Measurements from ENCODE around the gene PLEKHO2. TPM values are rescaled to one million over a fixed set of nuclear protein-coding genes. Genes with fewer than 3 reads are reported as not detected.

Gene PLEKHO2
- total and polyA plus RNA-seq, 2 experiments from 2014 or later, result 30.7 to 35.3 TPM

DNA sequence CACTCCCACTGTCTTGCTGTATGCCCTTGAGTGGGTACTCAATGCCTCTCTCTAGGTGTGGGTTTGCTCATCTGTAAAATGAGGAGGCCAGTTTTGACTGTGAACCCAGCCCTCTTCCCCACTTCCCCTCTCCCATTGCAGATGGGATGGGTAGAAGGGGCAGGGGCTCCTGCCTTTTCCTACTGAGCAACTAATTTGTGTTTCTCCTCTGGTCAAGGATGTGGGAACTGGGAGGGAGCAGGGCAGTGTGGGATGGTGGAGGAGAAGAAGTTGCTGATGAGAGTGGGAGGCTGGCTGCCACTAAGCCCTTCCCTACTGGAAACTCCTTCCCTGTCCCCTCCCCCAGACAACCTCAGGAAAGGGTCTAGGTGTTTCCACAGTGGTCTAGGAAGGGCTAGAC lies 49.8 kb downstream of the PLEKHO2 start:
- in situ Hi-C loops (cut with MboI), result no loop called here
- no peak for DNase-seq

DNA sequence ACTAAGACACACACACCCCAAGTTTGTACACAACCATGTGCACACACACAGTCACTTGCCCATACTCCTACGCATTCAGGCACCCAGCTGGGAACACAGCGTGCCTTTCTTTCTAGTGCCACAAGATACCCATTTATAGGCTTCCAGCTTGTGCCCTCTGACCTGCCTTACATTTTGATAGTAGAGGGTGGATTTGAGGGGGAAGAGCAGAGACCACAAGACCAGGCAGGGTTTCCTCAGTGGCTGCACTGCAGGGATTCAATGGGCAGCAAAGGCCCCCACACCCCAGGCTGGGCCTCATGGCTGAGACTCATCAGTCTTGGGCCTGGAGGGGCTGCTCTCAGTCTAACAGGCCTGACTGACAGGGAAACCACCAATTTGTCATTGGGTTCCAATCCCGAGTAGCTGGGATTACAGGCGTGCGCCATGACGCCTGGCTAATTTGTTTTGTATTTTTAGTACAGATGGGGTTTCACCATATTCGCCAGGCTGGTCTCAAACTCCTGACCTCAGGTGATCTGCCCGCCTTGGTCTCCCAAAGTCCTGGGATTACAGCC lies 51.2 kb downstream of the PLEKHO2 start:
- Histone ChIP-seq H4K20me1 (ENCODE audit: insufficient read depth) (no peaks in the 10 kb centered on the region), H3F3A (ENCODE audit: insufficient read depth) (peaks cover 17% of the 10 kb centered on the region), H3K9me2 (ENCODE audit: insufficient read depth) (no peaks in the 10 kb centered on the region), H3K36me3 (ENCODE audit: low read depth) (no peaks in the 10 kb centered on the region), H3K4me1 (ENCODE audit: insufficient read depth) (peaks cover 41% of the 10 kb centered on the region), H3K79me2 (ENCODE audit: insufficient read depth) (no peaks in the 10 kb centered on the region), H3K9me3 (ENCODE audit: low read depth) (no peaks in the 10 kb centered on the region), H2AFZ (no peak overlapping the region), H3K27ac (no peak overlapping the region), H3K9ac (no peak overlapping the region), H3K4me3 (no peak overlapping the region), H3K4me2 (ENCODE audit: unreplicated experiment) (no peak overlapping the region), H3K27me3 (replicated peaks; ENCODE audit: insufficient read depth) (no peaks in the 10 kb centered on the region)
- 93 to 96% methylated on average over 8 of the region's 8 CpGs for WGBS, 2 experiments (ENCODE audit: low coverage in 1 of 2, low lambda C conversion rate in 2 of 2, missing lambda C conversion rate in 2 of 2)
- in situ Hi-C loops (cut with MboI), result no loop called here
- no peak for TF ChIP-seq EZH2 (IDR thresholded peaks at IDR 0.05; ENCODE audit: insufficient read depth, poor library complexity, severe bottlenecking)
- TF ChIP-seq EZH2phosphoT487 (IDR thresholded peaks at IDR 0.05; ENCODE audit: insufficient read depth, low read depth), result no peak
- no peak for DNase-seq

More for the DNA sequence above, 49.8 kb downstream of the PLEKHO2 start:
- no peak overlapping the region for H2AFZ ChIP-seq
- H3K4me1 ChIP-seq (ENCODE audit: insufficient read depth), result peaks cover 28% of the 10 kb centered on the region
- peaks cover 11% of the 10 kb centered on the region for H3F3A ChIP-seq (ENCODE audit: insufficient read depth)
- H3K27me3 ChIP-seq (replicated peaks; ENCODE audit: insufficient read depth), result no peaks in the 10 kb centered on the region
- H3K36me3 ChIP-seq (ENCODE audit: low read depth), result no peaks in the 10 kb centered on the region
- no peaks in the 10 kb centered on the region for H3K9me2 ChIP-seq (ENCODE audit: insufficient read depth)
- no peaks in the 10 kb centered on the region for H4K20me1 ChIP-seq (ENCODE audit: insufficient read depth)
- TF ChIP-seq EZH2phosphoT487 (IDR thresholded peaks at IDR 0.05; ENCODE audit: insufficient read depth, low read depth), result no peak
- no peak for TF ChIP-seq EZH2 (IDR thresholded peaks at IDR 0.05; ENCODE audit: insufficient read depth, poor library complexity, severe bottlenecking)
- no peaks in the 10 kb centered on the region for H3K9me3 ChIP-seq (ENCODE audit: low read depth)
- no peak overlapping the region for H3K4me3 ChIP-seq
- H3K9ac ChIP-seq, result no peak overlapping the region
- H3K4me2 ChIP-seq (ENCODE audit: unreplicated experiment), result no peak overlapping the region
- no peak overlapping the region for H3K27ac ChIP-seq
- H3K79me2 ChIP-seq (ENCODE audit: insufficient read depth), result no peaks in the 10 kb centered on the region

DNA sequence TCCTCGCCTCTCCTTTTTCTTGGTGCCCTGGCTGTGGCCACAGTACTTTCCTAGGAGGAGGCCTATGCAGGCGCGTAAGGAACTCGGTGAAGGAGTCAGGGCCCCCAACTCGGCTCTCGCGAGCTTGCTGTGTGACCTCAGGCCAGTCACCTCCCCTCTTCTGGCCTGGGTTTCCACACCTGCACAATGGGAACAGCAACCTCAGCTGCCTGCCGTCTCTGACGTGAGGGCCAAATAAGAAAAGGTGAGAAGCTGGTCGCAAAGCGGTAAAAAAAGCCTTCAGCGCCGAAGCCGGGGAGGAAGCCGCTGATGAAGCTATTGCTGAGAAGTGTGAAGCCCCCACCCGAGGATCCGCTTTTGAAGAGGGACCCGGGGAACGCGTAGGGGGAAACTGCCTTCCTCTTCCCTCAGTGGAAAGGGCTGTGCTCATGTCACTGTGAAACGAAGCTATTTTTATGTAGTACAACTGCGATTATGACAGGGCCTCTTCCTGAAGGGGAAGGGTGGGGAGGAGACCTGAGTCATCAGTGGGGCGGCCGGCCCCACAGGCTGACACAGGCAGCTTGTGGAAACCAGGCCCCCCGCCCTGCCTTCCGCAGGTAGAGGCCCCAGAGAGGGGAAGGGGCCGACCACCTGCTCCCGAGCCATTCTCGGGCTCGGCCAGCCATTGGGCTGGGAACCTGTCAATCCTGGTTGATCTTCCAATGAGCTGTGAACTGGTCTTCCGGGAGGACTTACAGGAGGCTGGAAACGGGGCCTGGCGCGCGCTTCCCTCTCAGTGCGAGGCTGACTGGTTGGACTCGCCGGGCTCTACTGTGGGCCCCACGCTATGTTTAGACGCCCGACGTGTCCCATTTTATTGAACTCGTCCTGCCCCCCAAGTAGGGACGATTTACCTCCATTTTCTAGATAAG lies 52.0 kb downstream of the PLEKHO2 start:
- no peaks in the 10 kb centered on the region for H3K9me3 ChIP-seq (ENCODE audit: low read depth)
- peaks cover 20% of the 10 kb centered on the region for H3F3A ChIP-seq (ENCODE audit: insufficient read depth)
- H3K9ac ChIP-seq, result peak overlapping the region; percentile 47
- peak; percentile 88 for DNase-seq
- H3K4me1 ChIP-seq (ENCODE audit: insufficient read depth), result peaks cover 44% of the 10 kb centered on the region
- H3K79me2 ChIP-seq (ENCODE audit: insufficient read depth), result no peaks in the 10 kb centered on the region
- WGBS, 2 experiments (ENCODE audit: low coverage in 1 of 2, low lambda C conversion rate in 2 of 2, missing lambda C conversion rate in 2 of 2), result 34 to 36% methylated on average over 41 to 44 of the region's 44 CpGs
- no peaks in the 10 kb centered on the region for H3K9me2 ChIP-seq (ENCODE audit: insufficient read depth)
- H3K4me3 ChIP-seq, result peak overlapping the region; percentile 36
- H3K27ac ChIP-seq, result peak overlapping the region; percentile 17
- H3K27me3 ChIP-seq (replicated peaks; ENCODE audit: insufficient read depth), result no peaks in the 10 kb centered on the region
- no peaks in the 10 kb centered on the region for H4K20me1 ChIP-seq (ENCODE audit: insufficient read depth)
- H2AFZ ChIP-seq, result peak overlapping the region; percentile 91
- no peak for TF ChIP-seq EZH2phosphoT487 (IDR thresholded peaks at IDR 0.05; ENCODE audit: insufficient read depth, low read depth)
- no peak for TF ChIP-seq EZH2 (IDR thresholded peaks at IDR 0.05; ENCODE audit: insufficient read depth, poor library complexity, severe bottlenecking)
- H3K36me3 ChIP-seq (ENCODE audit: low read depth), result no peaks in the 10 kb centered on the region
- peak overlapping the region; percentile 62 for H3K4me2 ChIP-seq (ENCODE audit: unreplicated experiment)
- in situ Hi-C loops (cut with MboI), result no loop called here

DNA sequence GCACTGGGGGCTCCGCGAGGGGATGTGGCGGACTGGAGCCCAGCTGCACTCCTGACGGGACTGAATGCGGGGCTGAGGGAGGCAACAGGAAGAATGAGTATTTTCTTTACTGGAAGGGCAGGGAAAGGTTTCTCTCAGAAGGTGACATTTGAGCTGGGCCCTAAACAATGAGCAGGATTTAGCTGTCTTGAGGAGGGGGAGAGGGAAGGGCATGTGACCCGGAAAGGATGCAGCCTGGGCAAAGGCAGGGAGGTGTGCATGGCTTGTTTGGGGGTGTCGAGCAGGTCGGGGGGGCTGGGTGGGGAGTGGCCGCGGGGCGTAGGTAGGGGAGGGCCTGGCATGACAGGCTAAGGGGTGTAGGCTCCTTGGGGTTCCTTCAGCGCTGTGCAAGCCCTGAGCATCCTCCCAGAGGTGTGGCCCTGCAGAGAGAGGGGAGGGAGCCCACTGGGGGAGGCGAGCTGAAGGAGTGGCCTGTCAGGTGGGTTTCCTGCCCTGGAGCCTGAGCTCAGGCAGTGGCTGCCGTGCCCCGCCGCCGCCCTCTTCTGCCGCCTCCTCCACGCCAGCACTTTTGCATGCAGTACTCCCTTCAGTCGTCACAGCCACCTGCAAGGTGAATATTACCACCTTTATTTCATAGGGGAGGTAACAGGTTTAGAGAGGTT lies 52.8 kb downstream of the PLEKHO2 start:
- Histone ChIP-seq H3K4me2 (ENCODE audit: unreplicated experiment) (peak overlapping the region; percentile 87), H2AFZ (peak overlapping the region; percentile 91), H3K9me2 (ENCODE audit: insufficient read depth) (no peaks in the 10 kb centered on the region), H3K27me3 (replicated peaks; ENCODE audit: insufficient read depth) (no peaks in the 10 kb centered on the region), H3F3A (ENCODE audit: insufficient read depth) (peaks cover 20% of the 10 kb centered on the region), H3K4me1 (ENCODE audit: insufficient read depth) (peaks cover 44% of the 10 kb centered on the region), H3K36me3 (ENCODE audit: low read depth) (no peaks in the 10 kb centered on the region), H4K20me1 (ENCODE audit: insufficient read depth) (no peaks in the 10 kb centered on the region), H3K79me2 (ENCODE audit: insufficient read depth) (no peaks in the 10 kb centered on the region), H3K9me3 (ENCODE audit: low read depth) (no peaks in the 10 kb centered on the region), H3K9ac (peak overlapping the region; percentile 47), H3K27ac (peak overlapping the region; percentile 17), H3K4me3 (peak overlapping the region; percentile 36)
- in situ Hi-C loops (cut with MboI), result no loop called here
- TF ChIP-seq EZH2 (IDR thresholded peaks at IDR 0.05; ENCODE audit: insufficient read depth, poor library complexity, severe bottlenecking), result no peak
- no peak for TF ChIP-seq EZH2phosphoT487 (IDR thresholded peaks at IDR 0.05; ENCODE audit: insufficient read depth, low read depth)
- 60 to 61% methylated on average over 12 to 19 of the region's 20 CpGs for WGBS, 2 experiments (ENCODE audit: low coverage in 1 of 2, low lambda C conversion rate in 2 of 2, missing lambda C conversion rate in 2 of 2)
- no peak for DNase-seq
